Trophoblast cell (in vitro differentiated cells and primary cell): ENCODE results near the gene MRPL27.

Experiments used
- DNase-seq, 2 donors: peaks; one replicate each; pipeline ENCODE4 v3.0.0-alpha.2; 2016
- H2AFZ ChIP-seq: 2 replicates; pipeline ENCODE4 v1.6.1; 2013; ENCODE audit warnings: low read length, moderate library complexity, mild to moderate bottlenecking; ENCODE audit not compliant: insufficient read depth, poor library complexity
- H2AK5ac ChIP-seq: 2 replicates; pipeline ENCODE4 v1.6.1; 2013; ENCODE audit warnings: mild to moderate bottlenecking, low read length
- H2BK120ac ChIP-seq: 2 replicates; pipeline ENCODE4 v1.6.1; 2013; ENCODE audit warnings: low read length, mild to moderate bottlenecking, moderate library complexity; ENCODE audit not compliant: insufficient read depth, poor library complexity
- H2BK12ac ChIP-seq: 2 replicates; pipeline ENCODE4 v1.6.1; 2013; ENCODE audit warnings: mild to moderate bottlenecking, low read length, moderate library complexity
- H2BK5ac ChIP-seq: 2 replicates; pipeline ENCODE4 v1.6.1; 2013; ENCODE audit warnings: low read length, low read depth, moderate library complexity, mild to moderate bottlenecking; ENCODE audit not compliant: poor library complexity
- H3K14ac ChIP-seq: 2 replicates; pipeline ENCODE4 v1.6.1; 2013; ENCODE audit warnings: mild to moderate bottlenecking, low read length
- H3K18ac ChIP-seq: 2 replicates; pipeline ENCODE4 v1.6.1; 2013; ENCODE audit warnings: mild to moderate bottlenecking, low read length
- H3K23ac ChIP-seq: 2 replicates; pipeline ENCODE4 v1.6.1; 2013; ENCODE audit warnings: low read length
- H3K27ac ChIP-seq: 2 replicates; pipeline ENCODE4 v1.5.1; 2013; ENCODE audit warnings: low read depth, mild to moderate bottlenecking, inconsistent platforms, low read length, moderate library complexity
- H3K27me3 ChIP-seq: 2 replicates; pipeline ENCODE4 v1.6.1; 2013; ENCODE audit warnings: inconsistent platforms, mild to moderate bottlenecking, low read length, moderate library complexity; ENCODE audit not compliant: insufficient read depth
- H3K36me3 ChIP-seq, 2 experiments: 1 replicate in 1 of 2; 2 replicates in 1 of 2; pipeline ENCODE4 v1.6.1; 2013; ENCODE audit warnings: low read length in 2 of 2, mild to moderate bottlenecking in 2 of 2, moderate library complexity in 1 of 2; ENCODE audit not compliant: insufficient read depth in 2 of 2, control insufficient read depth in 1 of 2
- H3K4ac ChIP-seq: 2 replicates; pipeline ENCODE4 v1.6.1; 2013; ENCODE audit warnings: low read depth, mild to moderate bottlenecking, low read length, moderate library complexity
- H3K4me1 ChIP-seq, 2 experiments: 1 replicate in 1 of 2; 2 replicates in 1 of 2; pipeline ENCODE4 v1.6.1; 2013; ENCODE audit warnings: low read length in 2 of 2, mild to moderate bottlenecking in 2 of 2, moderate library complexity in 1 of 2; ENCODE audit not compliant: insufficient read depth in 2 of 2, control insufficient read depth in 1 of 2
- H3K4me2 ChIP-seq: 2 replicates; pipeline ENCODE4 v1.6.1; 2013; ENCODE audit warnings: inconsistent platforms, mild to moderate bottlenecking, low read length, moderate library complexity
- H3K4me3 ChIP-seq: 2 replicates; pipeline ENCODE4 v1.5.1; 2013; ENCODE audit warnings: mild to moderate bottlenecking, low read depth, low read length, inconsistent platforms
- H3K79me1 ChIP-seq: one replicate; pipeline ENCODE4 v1.6.1; 2013; ENCODE audit warnings: low read length
- H3K79me2 ChIP-seq: 2 replicates; pipeline ENCODE4 v1.6.1; 2013; ENCODE audit warnings: low read length, mild to moderate bottlenecking; ENCODE audit not compliant: control insufficient read depth, insufficient read depth, poor library complexity
- H3K9ac ChIP-seq: 2 replicates; pipeline ENCODE4 v1.6.1; 2013; ENCODE audit warnings: mild to moderate bottlenecking, low read length
- H3K9me3 ChIP-seq: 2 replicates; pipeline ENCODE4 v1.6.1; 2013; ENCODE audit warnings: low read depth, mild to moderate bottlenecking, control low read depth, inconsistent platforms, low read length; ENCODE audit not compliant: insufficient read depth
- H4K12ac ChIP-seq: 2 replicates; pipeline ENCODE4 v1.6.1; 2013; ENCODE audit warnings: low read depth, mild to moderate bottlenecking, low read length, moderate library complexity
- H4K8ac ChIP-seq: 2 replicates; pipeline ENCODE4 v1.6.1; 2013; ENCODE audit warnings: low read depth, mild to moderate bottlenecking, low read length, moderate library complexity
- H4K91ac ChIP-seq: one replicate; pipeline ENCODE4 v1.6.1; 2013; ENCODE audit warnings: low read depth, mild to moderate bottlenecking, low read length, moderate library complexity
- WGBS: extraction: QIAGEN DNeasy Blood & Tissue Kit; methylation state at CpG from one replicate; pipeline ENCODE4 v1.1.7; 2013; ENCODE audit warnings: missing lambda C conversion rate; ENCODE audit not compliant: insufficient read length, insufficient coverage; ENCODE audit errors: extremely low coverage; 5-methylcytosine and 5-hydroxymethylcytosine counted together

Gene MRPL27

GRCh38 chr17:50344731-50345365 lies 28.1 kb downstream of the MRPL27 start:
- H2BK5ac ChIP-seq, result no peak overlapping the region
- no peak overlapping the region for H3K4me3 ChIP-seq
- no peak overlapping the region for H3K23ac ChIP-seq
- H2AK5ac ChIP-seq, result no peak overlapping the region
- H4K8ac ChIP-seq, result no peak overlapping the region
- peaks cover 14 to 15% of the 10 kb centered on the region in 2 experiments for H3K4me1 ChIP-seq
- no CpG with 5 or more reads among the region's 13 CpGs for whole genome bisulfite sequencing
- peaks cover 12% of the 10 kb centered on the region for H3K79me1 ChIP-seq
- H2BK12ac ChIP-seq, result no peak overlapping the region
- H3K4ac ChIP-seq, result no peak overlapping the region
- H4K91ac ChIP-seq, result no peak overlapping the region
- H3K9ac ChIP-seq, result no peak overlapping the region
- DNase-seq, result no peak
- no peaks in the 10 kb centered on the region for H3K27me3 ChIP-seq
- no peak overlapping the region for H2BK120ac ChIP-seq
- H3K18ac ChIP-seq, result no peak overlapping the region
- H3K36me3 ChIP-seq, result no peaks in the 10 kb centered on the region
- H4K12ac ChIP-seq, result no peak overlapping the region
- no peak overlapping the region for H3K4me2 ChIP-seq
- H2AFZ ChIP-seq, result no peak overlapping the region
- H3K79me2 ChIP-seq, result peaks cover 8% of the 10 kb centered on the region
- no peak overlapping the region for H3K27ac ChIP-seq
- H3K9me3 ChIP-seq, result no peaks in the 10 kb centered on the region
- no peak overlapping the region for H3K14ac ChIP-seq

DNA sequence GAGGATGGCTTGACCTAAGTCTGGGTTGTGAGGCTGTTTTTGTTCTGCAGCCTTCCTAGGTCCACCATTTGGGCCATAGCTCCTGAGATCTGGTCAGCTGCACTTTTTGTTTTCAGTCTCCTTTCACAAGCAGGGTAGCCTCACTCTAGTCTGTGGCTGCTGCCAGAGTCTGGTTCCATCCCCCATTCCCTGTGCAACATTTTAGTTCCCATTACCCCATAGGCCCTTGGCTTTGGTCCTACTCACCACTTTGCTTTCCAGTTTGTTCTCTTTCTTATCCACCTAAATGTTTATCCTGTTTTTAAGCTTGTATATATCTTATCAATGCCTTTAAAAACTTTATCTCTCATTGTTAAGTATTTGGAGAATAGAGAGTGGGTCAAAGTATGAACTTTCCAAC lies 33.6 kb downstream of the MRPL27 start:
- Histone ChIP-seq H2BK12ac (no peak overlapping the region), H3K4me1 (no peaks in the 10 kb centered on the region), H3K9ac (no peak overlapping the region), H4K12ac (no peak overlapping the region), H2AK5ac (no peak overlapping the region), H2AFZ (no peak overlapping the region), H3K79me2 (no peaks in the 10 kb centered on the region), H3K27ac (no peak overlapping the region), H2BK120ac (no peak overlapping the region), H3K4ac (no peak overlapping the region), H3K18ac (no peak overlapping the region), H3K4me3 (no peak overlapping the region), H3K27me3 (no peaks in the 10 kb centered on the region), H3K4me2 (no peak overlapping the region), H4K8ac (no peak overlapping the region), H3K36me3 (no peaks in the 10 kb centered on the region), H2BK5ac (no peak overlapping the region), H3K23ac (no peak overlapping the region), H3K79me1 (no peaks in the 10 kb centered on the region), H3K14ac (no peak overlapping the region), H3K9me3 (peaks cover 2% of the 10 kb centered on the region), H4K91ac (no peak overlapping the region)
- no peak for DNase-seq

DNA sequence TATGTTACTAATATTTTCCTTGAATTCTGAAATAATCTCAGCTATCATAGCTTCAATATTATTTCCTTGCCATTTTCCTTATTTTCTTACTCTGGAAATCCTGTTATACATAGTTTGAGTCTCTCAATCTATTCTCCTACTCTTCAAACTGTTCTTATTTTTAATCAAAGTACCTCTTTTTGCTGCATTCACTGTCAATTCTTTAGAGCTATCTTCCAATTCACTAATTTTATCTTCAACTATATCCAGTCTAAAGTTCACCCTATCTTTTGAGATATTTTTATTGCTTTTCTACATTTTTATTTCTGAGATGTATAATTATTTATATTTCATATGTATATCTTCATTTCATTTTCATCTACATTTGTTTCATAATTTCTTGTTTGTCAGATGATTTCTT lies 34.3 kb downstream of the MRPL27 start:
- no peak overlapping the region for H2BK120ac ChIP-seq
- no peak for DNase-seq
- H3K14ac ChIP-seq, result no peak overlapping the region
- H3K18ac ChIP-seq, result no peak overlapping the region
- H2AK5ac ChIP-seq, result no peak overlapping the region
- no peak overlapping the region for H3K4me2 ChIP-seq
- H3K9ac ChIP-seq, result no peak overlapping the region
- H2AFZ ChIP-seq, result no peak overlapping the region
- no peak overlapping the region for H2BK12ac ChIP-seq
- H4K91ac ChIP-seq, result no peak overlapping the region
- no peak overlapping the region for H2BK5ac ChIP-seq
- H3K4ac ChIP-seq, result no peak overlapping the region
- H3K9me3 ChIP-seq, result peaks cover 2% of the 10 kb centered on the region
- H3K4me1 ChIP-seq, result no peaks in the 10 kb centered on the region
- H3K79me1 ChIP-seq, result no peaks in the 10 kb centered on the region
- H3K4me3 ChIP-seq, result no peak overlapping the region
- no peak overlapping the region for H4K12ac ChIP-seq
- H4K8ac ChIP-seq, result no peak overlapping the region
- H3K36me3 ChIP-seq, result no peaks in the 10 kb centered on the region
- H3K27ac ChIP-seq, result no peak overlapping the region
- no peak overlapping the region for H3K23ac ChIP-seq
- no peaks in the 10 kb centered on the region for H3K79me2 ChIP-seq
- no peaks in the 10 kb centered on the region for H3K27me3 ChIP-seq

DNA sequence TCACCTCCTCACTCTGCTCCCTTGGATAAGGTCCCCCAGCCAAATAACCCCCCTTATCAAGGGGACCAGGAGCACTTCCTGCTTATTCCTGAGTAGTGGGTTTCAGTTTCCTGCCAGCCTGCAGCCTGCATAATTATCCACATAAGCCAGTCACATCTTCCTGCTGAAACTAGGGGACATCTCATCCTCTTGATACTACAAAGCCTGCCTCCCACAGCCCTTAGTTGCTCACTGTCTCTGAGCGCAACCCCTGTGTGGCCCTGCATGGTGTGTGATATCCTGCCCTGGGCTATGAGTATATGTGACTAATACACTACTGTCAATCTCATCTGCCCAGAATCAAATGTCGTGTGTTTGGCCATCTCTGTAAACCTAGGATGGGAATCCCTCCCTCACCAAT lies 35.0 kb downstream of the MRPL27 start:
- no CpG with 5 or more reads among the region's 2 CpGs for WGBS
- no peak overlapping the region for H4K8ac ChIP-seq

More for the DNA sequence above, 35.0 kb downstream of the MRPL27 start:
- Histone ChIP-seq H2BK12ac (no peak overlapping the region), H3K4ac (no peak overlapping the region), H4K12ac (no peak overlapping the region), H3K23ac (no peak overlapping the region), H3K27ac (no peak overlapping the region), H2AK5ac (no peak overlapping the region), H3K9ac (no peak overlapping the region), H2BK120ac (no peak overlapping the region), H2BK5ac (no peak overlapping the region), H3K4me2 (no peak overlapping the region), H3K27me3 (no peaks in the 10 kb centered on the region), H3K14ac (no peak overlapping the region), H2AFZ (no peak overlapping the region), H3K9me3 (peaks cover 2% of the 10 kb centered on the region), H3K36me3 (no peaks in the 10 kb centered on the region), H3K4me3 (no peak overlapping the region), H3K79me2 (no peaks in the 10 kb centered on the region), H3K79me1 (no peaks in the 10 kb centered on the region), H4K91ac (no peak overlapping the region), H3K4me1 (no peaks in the 10 kb centered on the region), H3K18ac (no peak overlapping the region)
- no peak for DNase-seq
